Measurements from ENCODE around the gene KIF26B.

The KIF26B gene

DNA sequence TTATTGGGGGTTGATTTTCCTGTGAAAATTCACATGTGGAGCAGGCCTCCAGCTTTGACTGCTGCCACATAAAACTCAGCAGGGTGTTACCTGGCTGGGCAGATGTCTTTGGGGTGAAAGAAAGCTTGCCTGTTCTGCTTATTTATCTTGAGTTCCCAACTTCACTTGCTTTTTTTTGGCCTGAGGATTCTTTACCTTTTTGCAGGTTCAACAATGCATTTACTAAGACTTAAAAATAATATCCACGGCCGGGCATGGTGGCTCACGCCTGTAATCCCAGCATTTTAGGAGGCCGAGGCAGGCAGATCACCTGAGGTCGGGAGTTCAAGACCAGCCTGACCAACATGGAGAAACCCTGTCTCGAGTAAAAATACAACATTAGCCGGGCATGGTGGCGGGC lies 509.1 kb downstream of the KIF26B start:
- no peaks in the 10 kb centered on the region for H3K9me3 ChIP-seq (ENCODE audit: insufficient read depth, low read depth, low read length)
- H3K4me3 ChIP-seq (ENCODE audit: low read length, poor library complexity, severe bottlenecking), result no peak overlapping the region
- no peak overlapping the region for H3K4me2 ChIP-seq (ENCODE audit: low read depth, low read length, poor library complexity, severe bottlenecking)
- no peak overlapping the region for H2AFZ ChIP-seq (ENCODE audit: low read length)
- H3K36me3 ChIP-seq (ENCODE audit: insufficient read depth, low read length), result no peaks in the 10 kb centered on the region
- no peaks in the 10 kb centered on the region for H4K20me1 ChIP-seq (ENCODE audit: insufficient read depth, low read length, poor library complexity, severe bottlenecking)
- no peaks in the 10 kb centered on the region for H3K9me2 ChIP-seq (replicated peaks; ENCODE audit: low read depth, low read length)
- H3K4me1 ChIP-seq (ENCODE audit: insufficient read depth, low read length, poor library complexity, severe bottlenecking), result no peaks in the 10 kb centered on the region
- H3K79me2 ChIP-seq (ENCODE audit: insufficient read depth, low read length), result no peaks in the 10 kb centered on the region
- H3K27me3 ChIP-seq (ENCODE audit: insufficient read depth, low read length, poor library complexity, severe bottlenecking), result no peaks in the 10 kb centered on the region
- H3K9ac ChIP-seq (ENCODE audit: low read depth, low read length, poor library complexity, severe bottlenecking), result no peak overlapping the region
- H3F3A ChIP-seq (ENCODE audit: low read depth), result no peaks in the 10 kb centered on the region
- TF ChIP-seq EZH2phosphoT487 (IDR thresholded peaks at IDR 0.05; ENCODE audit: borderline replicate concordance), result no peak
- TF ChIP-seq, protein P1, sequence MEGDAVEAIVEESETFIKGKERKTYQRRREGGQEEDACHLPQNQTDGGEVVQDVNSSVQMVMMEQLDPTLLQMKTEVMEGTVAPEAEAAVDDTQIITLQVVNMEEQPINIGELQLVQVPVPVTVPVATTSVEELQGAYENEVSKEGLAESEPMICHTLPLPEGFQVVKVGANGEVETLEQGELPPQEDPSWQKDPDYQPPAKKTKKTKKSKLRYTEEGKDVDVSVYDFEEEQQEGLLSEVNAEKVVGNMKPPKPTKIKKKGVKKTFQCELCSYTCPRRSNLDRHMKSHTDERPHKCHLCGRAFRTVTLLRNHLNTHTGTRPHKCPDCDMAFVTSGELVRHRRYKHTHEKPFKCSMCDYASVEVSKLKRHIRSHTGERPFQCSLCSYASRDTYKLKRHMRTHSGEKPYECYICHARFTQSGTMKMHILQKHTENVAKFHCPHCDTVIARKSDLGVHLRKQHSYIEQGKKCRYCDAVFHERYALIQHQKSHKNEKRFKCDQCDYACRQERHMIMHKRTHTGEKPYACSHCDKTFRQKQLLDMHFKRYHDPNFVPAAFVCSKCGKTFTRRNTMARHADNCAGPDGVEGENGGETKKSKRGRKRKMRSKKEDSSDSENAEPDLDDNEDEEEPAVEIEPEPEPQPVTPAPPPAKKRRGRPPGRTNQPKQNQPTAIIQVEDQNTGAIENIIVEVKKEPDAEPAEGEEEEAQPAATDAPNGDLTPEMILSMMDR (conservative IDR thresholded peaks at IDR 0.05; ENCODE audit: low read length), result no peak

DNA sequence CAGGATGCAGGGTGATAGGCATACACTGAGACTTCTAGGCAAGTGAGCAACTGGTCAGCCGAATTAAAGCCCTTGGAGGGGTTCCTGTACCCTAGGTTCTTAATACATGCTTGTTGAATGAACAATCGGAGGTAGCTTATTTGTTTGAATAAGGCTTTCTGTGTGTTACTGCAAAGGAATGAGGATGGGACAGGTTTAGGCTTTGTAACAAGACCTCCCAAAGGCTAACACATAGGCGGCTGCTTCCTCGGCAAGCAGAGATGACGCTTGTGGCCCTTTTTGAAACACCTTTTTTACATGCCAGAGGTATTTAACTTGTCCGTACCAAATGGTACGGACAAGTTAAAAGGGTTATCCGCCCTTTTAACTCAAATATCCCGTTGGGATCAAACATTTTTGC lies 511.6 kb downstream of the KIF26B start:
- H3F3A ChIP-seq (ENCODE audit: low read depth), result no peaks in the 10 kb centered on the region
- H4K20me1 ChIP-seq (ENCODE audit: insufficient read depth, low read length, poor library complexity, severe bottlenecking), result no peaks in the 10 kb centered on the region
- no peaks in the 10 kb centered on the region for H3K9me3 ChIP-seq (ENCODE audit: insufficient read depth, low read depth, low read length)
- H3K4me1 ChIP-seq (ENCODE audit: insufficient read depth, low read length, poor library complexity, severe bottlenecking), result no peaks in the 10 kb centered on the region
- no peaks in the 10 kb centered on the region for H3K79me2 ChIP-seq (ENCODE audit: insufficient read depth, low read length)
- H2AFZ ChIP-seq (ENCODE audit: low read length), result no peak overlapping the region
- no peak overlapping the region for H3K9ac ChIP-seq (ENCODE audit: low read depth, low read length, poor library complexity, severe bottlenecking)
- no peaks in the 10 kb centered on the region for H3K9me2 ChIP-seq (replicated peaks; ENCODE audit: low read depth, low read length)
- TF ChIP-seq, protein P1 (conservative IDR thresholded peaks at IDR 0.05; ENCODE audit: low read length), result no peak
- no peak for TF ChIP-seq EZH2phosphoT487 (IDR thresholded peaks at IDR 0.05; ENCODE audit: borderline replicate concordance)
- H3K4me2 ChIP-seq (ENCODE audit: low read depth, low read length, poor library complexity, severe bottlenecking), result no peak overlapping the region
- H3K36me3 ChIP-seq (ENCODE audit: insufficient read depth, low read length), result no peaks in the 10 kb centered on the region
- no peaks in the 10 kb centered on the region for H3K27me3 ChIP-seq (ENCODE audit: insufficient read depth, low read length, poor library complexity, severe bottlenecking)
- H3K4me3 ChIP-seq (ENCODE audit: low read length, poor library complexity, severe bottlenecking), result no peak overlapping the region

DNA sequence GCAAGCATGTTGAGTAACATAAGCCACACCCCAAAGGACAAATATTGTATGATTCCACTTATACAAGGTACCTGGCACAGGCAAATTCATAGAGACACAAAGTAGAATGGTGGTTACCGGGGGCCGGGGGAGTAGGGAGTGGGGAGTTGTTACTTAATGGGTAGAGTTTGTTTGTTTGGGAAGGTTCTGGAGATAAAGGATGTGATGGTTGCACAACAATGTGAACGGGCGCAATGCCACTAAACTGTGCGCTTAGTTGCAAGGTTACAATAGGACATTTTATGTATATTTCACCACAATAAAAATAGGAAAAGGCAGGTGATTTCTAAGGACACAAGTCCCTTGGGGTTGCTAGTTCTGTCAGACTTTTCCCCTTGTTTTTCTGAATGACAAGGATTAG lies 516.6 kb downstream of the KIF26B start:
- no peaks in the 10 kb centered on the region for H4K20me1 ChIP-seq (ENCODE audit: insufficient read depth, low read length, poor library complexity, severe bottlenecking)
- no peak overlapping the region for H3K9ac ChIP-seq (ENCODE audit: low read depth, low read length, poor library complexity, severe bottlenecking)
- TF ChIP-seq, protein P1 (conservative IDR thresholded peaks at IDR 0.05; ENCODE audit: low read length), result no peak
- TF ChIP-seq EZH2phosphoT487 (IDR thresholded peaks at IDR 0.05; ENCODE audit: borderline replicate concordance), result no peak

More for the DNA sequence above, 516.6 kb downstream of the KIF26B start:
- Histone ChIP-seq H3K27me3 (ENCODE audit: insufficient read depth, low read length, poor library complexity, severe bottlenecking) (no peaks in the 10 kb centered on the region), H2AFZ (ENCODE audit: low read length) (no peak overlapping the region), H3K4me2 (ENCODE audit: low read depth, low read length, poor library complexity, severe bottlenecking) (no peak overlapping the region), H3K4me1 (ENCODE audit: insufficient read depth, low read length, poor library complexity, severe bottlenecking) (no peaks in the 10 kb centered on the region), H3K36me3 (ENCODE audit: insufficient read depth, low read length) (no peaks in the 10 kb centered on the region), H3K9me3 (ENCODE audit: insufficient read depth, low read depth, low read length) (no peaks in the 10 kb centered on the region), H3K79me2 (ENCODE audit: insufficient read depth, low read length) (no peaks in the 10 kb centered on the region), H3F3A (ENCODE audit: low read depth) (no peaks in the 10 kb centered on the region), H3K9me2 (replicated peaks; ENCODE audit: low read depth, low read length) (no peaks in the 10 kb centered on the region), H3K4me3 (ENCODE audit: low read length, poor library complexity, severe bottlenecking) (no peak overlapping the region)

Measured in Loucy (cell line).